Urothelium cell line (cell line): ENCODE results near the gene SCAPER.

ENCODE experiments used
- DNase-seq: peaks from one replicate; pipeline ENCODE4 v3.0.0; 2011; ENCODE audit warnings: low spot score, mixed read lengths
- FAIRE-seq: peaks from 2 replicates; lab custom pipeline; 2011; peaks lifted over from hg19 to GRCh38; lab: Jason Lieb, UNC

The SCAPER gene

DNA sequence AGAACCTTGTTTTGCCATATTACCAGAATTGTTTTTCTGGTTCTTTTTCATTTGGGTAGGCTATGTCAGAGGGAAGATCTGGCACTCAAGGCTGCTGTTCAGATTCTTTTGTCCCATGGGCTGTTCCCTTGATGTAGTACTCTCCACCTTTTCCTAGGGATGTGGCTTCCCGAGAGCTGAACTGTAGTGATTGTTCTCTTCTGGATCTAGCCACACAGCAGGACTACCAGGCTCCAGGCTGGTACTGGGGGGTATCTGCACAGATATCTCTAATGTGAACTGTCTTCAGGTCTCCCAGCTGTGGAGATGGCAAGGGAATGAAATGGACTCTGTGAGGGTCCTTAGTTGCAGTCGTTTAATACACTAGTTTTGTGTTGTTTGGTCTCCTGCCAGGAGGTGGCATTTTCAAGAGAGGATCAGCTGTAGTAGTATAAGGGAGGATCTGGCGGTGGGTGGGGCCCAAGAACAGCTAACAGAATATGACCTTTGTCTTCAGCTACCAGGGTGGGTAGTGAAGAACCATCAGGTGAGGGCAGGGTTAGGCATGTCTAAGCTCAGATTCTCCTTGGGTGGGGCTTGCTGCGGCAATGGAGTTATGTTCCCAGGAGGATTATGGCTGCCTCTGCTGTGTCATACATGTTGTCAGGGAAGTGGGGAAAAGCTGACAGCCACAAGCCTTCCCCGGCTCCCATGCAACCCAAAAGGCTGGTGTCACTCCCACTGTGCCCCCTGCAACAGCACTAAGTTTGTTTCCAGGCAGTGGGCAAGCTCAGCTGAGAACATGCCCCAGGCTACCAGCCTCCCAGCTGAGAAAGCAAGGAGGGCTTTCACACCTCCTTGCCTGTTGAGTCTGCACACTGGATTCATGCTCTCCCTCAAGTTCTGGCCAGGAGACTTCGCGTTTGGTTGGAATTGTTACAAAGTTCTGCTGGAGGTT, 316.1 kb downstream of the SCAPER start:
- FAIRE-seq, result no peak
- DNase-seq, result no peak

DNA sequence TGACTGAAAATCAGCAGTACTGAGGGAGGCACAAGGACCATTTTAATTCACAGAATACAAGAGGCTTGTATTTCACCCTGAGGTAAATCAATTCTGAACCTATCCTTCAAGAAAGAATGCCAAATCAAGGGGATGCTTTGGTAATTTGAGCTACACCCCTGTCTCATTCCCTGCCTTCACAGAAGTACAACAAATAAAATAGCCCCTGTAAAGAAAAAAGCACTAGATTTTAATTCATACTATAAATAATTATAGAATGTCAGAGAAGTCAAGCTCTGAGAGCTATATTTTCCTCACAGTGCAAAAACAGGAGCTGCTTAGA, 319.6 kb downstream of the SCAPER start:
- FAIRE-seq (no peak), DNase-seq (no peak)

DNA sequence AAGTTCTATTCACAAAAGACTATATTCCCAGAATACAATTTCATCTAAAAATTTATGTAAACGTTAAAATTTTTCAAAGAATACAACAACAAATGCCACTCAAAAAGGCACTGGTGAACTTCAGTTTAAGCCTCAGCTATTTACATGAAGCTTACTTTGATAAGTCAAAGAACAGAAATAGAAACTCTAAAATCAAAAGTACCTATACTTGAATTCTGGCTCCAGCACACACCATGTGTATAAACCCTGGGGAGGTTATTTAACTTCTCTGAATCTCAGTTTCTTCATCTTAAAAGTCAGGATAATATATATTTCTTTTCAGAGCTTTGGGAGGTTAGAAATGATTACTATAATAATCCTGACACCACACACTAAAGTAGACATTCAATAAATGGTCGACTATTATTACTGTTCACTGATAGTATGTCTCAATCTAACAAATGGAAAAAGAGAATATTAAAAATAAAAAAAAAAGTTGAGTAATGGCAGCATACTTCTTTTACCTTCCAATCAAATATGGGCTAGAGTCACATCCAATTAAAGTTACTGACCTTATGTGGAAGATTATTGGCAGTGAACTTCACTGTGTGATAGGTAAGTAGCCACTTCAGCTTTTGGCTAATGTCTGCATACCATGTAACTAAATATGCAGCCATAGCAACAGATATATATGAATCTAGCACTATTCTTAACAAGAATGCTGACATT, 320.1 kb downstream of the SCAPER start:
- FAIRE-seq, result no peak
- no peak for DNase-seq

DNA sequence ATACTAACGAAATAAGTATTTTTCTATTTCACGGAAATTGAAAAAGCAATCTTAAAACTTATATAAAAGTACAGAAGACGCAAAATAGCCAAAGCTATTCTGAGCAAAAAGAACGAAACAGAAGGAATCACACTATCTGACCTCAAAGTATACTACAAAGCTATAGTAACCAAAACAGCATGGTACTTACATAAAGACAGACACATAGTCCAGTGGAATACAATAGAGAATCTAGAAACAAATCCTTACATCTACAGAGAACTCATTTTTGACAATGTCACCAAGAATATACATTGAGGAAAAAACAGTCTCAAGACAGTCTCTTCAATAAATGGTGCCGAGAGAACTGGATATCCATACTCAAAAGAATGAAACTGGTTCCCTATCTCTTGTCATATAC, 322.6 kb downstream of the SCAPER start:
- DNase-seq, result no peak
- no peak for FAIRE-seq

DNA sequence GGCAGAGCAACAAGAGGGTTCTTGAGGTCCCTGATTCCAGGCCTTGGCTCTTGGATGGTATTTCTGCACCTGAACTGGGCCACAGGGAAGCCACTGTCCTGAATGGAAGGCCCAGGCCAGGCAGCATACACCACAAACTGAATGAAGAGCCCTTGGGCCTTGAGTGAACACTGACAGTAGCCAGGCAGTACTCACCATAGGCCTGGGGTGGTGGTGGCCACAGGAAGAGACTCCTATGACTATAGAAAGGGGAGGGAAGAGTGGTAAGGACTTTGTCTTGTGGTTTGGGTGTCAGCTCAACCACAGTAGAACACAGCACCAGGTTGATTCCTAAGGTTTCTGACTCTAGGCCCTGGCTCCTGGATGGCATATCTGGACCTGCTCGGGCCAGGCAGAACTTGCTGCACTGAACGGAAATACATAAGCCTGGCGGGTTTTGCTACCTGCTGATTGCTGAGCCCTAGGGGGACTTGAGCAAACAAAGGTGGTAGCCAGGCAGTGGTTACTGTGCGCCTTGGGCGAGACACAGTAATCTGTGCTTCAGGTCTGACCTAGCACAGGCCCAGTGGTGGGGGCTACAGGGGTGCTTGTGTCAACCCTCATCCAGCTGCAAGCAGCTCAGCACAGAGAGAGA, 327.1 kb downstream of the SCAPER start:
- FAIRE-seq (no peak), DNase-seq (no peak)

DNA sequence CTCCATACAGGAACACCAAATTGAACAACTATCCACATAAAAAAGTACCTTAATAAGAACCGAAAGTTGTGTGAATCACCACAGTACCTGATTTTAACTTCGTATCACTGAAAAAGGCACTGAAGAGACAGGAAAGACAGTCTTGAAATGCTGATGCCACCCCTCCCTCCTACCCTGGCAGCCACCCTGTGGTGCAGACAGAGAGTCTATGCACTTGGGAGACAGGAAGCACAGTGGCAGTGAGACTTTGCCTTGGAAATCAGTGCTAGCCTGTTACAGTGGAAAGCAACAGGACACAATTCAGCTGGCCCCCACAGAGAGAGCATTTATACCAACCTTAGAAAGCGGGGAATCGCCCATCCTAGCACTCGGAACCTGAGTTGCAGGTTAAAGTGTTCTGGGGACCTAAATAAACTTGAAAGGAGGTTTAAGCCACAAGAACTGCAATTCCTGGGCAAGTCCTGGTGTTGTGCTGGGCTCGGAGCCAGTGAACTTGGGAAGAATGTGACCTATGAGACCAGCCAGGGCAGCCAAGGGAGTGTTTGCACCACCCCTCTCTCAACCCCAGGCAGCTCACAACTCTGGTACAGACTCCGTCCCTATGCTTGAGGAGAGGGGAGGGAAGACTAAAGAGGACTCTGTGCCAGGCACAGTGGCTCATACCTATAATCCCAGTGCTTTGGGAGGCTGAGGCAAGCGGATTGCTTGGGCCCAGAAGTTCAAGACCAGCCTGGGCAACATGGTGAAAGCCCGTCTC, 328.4 kb downstream of the SCAPER start:
- DNase-seq, result peak; percentile 16
- FAIRE-seq, result no peak

DNA sequence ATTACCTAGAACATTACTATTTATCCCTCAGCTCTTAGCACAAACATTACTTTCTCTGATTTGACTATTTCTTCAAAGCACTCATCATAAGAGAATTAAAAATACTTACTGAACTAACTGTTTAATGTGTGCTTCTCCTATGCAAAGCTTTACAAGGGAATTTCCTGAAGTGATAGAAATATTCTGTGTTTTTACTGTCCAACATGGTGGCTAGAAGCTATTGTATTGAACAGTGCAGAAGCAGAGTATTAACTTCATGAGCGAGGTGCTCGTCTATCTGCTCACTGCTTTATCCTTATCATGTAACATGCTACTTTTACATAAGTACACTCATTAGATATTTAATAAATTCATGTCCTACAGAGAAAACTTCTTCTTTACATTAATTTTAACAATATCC, 329.5 kb downstream of the SCAPER start:
- DNase-seq (no peak), FAIRE-seq (no peak)

DNA sequence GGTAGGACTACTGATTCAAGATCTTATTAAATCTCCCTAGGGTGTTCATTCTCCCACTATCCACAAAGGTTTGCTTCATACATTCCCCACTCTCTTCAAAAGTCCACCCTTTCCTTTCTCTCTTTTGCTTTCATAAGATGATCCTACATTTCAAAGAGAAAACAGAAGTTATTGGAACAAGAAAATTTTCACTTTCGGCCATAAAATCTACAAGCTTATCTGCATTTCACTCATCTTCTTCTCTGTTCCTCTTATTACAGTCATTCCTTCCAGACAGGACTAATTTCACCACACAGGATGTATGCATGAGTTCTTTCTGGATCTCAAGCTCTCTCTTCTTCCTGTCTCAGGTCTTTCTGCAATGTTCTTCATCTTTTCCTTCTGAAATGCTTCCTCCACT, 329.9 kb downstream of the SCAPER start:
- no peak for FAIRE-seq
- no peak for DNase-seq

DNA sequence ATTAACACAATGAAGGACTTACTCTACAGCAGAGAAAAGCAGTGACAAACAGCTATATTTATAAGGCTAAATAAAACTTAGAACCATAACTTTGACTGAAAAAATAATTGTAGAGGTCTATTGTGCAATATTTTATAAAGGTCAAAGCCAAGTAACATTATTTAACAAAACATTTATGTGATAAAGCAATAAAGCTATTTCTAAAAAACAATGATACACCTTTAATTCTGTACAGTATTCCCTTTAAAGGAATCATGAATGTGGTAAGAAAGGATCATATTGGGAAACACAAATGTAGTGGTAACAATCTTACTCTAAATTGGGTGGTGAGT, 332.2 kb downstream of the SCAPER start:
- FAIRE-seq (no peak), DNase-seq (no peak)

DNA sequence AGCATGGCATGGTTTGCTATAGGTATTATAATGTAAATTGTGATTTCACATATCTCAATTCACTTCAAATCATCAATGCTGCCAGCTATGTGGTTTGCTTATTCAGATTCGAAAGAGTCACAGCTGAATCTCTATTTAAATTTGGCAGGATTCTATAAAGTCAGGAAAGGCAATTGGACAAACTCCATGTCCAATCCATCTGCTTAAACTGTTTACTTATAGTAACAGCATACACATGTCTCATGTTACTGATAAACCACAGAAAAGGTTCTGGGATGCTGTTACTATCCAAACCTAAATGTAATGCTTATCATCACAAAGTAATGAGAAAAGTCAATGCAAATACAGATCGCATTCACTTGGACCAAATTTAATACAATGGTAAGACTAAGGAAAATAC, 338.9 kb downstream of the SCAPER start:
- no peak for FAIRE-seq
- no peak for DNase-seq

DNA sequence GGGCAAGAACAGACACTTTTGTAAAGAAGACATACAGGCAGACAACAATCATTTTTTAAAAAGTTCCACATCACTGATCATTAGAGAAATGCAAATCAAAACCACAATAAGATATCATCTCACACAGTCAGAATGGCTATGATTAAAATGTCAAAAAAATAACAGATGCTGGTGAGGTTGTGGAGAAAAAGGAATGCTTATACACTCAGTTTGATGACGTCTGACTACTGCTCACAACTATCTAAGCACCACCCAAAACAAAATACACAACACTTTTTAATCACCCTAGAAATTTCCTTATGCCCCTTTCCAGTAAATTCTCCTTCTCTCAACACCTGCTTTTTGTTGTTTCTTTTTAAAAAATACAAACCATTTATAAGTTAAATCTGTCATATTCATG, 339.8 kb downstream of the SCAPER start:
- DNase-seq, result no peak
- FAIRE-seq, result no peak

DNA sequence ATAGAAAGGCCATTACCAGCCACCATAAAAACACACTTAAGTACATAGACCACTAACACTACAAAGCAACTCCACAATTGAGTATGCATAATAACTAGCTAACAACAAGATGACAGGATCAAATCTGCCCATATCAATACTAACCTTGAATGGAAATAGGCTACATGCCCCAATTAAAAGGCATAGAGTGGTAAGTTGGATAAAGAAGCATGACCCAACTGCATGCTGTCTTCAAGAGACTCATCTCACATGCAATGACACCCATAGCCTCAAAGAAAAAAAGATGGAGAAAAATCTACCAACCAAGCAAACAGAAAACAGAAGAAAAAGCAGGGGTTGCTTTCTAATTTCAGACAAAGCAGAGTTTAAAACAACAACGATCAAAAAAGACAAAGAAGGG, 349.9 kb downstream of the SCAPER start:
- FAIRE-seq, result no peak
- no peak for DNase-seq

DNA sequence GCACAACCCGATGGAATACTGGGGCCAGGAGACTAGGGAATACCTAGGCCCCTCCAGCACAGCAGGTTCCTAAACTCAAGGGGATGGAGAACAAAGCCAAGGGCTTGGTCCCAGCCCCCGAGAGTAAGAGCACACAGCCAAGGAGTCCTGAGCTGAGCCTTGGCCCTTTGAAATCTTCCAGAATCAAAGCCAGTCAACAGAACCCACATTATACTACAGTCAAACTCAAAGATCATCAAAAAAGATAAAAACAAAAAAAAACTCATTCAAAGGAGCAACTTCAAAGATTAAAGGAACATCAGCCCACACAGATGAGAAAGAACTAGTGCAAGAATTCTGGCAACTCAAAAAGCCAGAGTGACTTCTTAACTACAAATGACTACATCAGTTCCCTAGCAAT, 351.6 kb downstream of the SCAPER start:
- FAIRE-seq, result no peak
- no peak for DNase-seq

DNA sequence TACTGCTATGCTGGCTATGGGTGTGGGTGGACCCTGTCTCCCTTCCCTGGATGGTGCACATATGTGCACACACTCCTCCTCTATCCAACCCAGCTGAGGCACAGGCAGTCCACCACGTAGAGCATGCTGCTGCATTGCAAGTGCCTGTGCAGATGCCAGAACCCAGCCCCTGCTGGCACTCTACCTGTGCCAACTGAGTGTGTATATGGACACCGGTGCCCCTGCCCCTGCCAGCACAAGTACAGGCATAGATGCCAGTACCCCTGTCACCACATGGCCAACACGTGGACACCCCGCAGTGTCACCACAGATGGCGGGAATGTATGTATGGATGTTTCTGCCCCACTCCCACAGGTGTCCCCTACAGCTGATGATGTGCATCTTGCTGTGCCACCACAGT, 352.0 kb downstream of the SCAPER start:
- FAIRE-seq (no peak), DNase-seq (no peak)

DNA sequence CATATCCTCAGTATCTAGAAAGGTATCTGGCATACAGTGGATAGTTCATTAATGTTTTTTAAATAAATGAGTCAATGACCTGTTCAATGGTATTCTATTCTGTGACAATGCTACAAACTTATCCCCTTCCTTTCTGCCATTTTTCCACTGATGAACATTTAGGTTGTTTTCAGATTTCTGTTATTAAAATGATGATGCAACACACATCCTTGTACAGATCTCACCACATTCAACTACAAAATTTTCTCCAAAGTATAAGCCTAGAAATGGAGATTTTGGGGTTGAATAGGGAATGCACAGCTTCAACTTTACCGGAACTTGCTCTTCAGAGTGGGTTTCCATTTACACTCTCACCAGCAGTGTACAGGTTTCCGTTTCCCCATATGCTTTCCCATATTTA, 358.3 kb downstream of the SCAPER start:
- DNase-seq (no peak), FAIRE-seq (no peak)

DNA sequence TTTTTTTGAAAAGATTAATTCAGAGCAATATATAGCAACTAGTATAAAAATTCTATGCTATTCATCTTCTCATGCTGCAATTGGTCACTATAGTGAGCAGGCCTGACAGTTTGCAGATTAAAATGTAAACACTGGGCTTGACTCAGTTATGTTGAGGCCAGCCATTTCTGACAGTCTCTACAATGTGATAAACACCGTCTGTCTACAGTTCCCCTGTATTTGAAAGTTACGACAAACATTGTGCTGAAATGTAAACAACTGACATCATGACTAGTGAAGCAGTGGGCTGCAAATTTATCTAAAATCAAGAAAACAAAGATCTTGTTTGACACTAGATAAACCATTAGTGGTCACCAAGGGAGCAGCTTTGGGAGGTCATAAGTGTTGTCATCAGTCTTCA, 371.1 kb downstream of the SCAPER start:
- FAIRE-seq (no peak), DNase-seq (no peak)

DNA sequence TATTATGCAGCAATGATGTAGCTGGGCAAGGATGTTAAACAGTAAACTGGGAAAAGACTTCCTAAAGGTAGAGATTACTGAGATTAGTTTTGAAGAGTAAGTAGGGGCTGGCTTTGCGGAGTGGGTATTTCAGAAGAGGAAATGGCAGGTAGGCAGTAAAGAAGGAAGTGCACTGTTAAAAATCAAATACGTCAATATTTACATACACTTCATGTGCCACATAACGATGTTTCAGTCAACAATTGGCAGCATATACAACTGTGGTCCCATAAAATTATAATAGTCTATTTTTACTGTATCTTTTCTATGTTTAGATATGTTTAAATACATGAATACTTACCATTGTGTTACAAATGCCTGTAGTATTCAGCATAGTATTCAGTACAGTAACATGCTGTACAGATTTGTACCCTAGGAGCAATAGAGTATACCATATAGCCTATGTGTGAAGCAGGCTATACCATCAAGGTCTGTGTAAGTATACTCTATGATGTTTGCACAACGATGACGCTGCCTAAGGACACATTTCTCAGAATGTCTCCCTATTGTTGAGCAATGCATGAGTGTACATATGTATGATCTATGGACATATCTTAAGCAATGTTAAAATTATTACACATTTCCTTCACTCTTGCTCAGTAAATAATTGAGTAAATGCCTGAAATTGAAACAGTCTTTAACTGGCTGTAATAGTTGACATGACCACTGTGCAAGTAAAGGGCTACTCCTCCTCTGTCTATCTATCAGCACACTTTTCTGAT, 371.9 kb downstream of the SCAPER start:
- DNase-seq (no peak), FAIRE-seq (no peak)

DNA sequence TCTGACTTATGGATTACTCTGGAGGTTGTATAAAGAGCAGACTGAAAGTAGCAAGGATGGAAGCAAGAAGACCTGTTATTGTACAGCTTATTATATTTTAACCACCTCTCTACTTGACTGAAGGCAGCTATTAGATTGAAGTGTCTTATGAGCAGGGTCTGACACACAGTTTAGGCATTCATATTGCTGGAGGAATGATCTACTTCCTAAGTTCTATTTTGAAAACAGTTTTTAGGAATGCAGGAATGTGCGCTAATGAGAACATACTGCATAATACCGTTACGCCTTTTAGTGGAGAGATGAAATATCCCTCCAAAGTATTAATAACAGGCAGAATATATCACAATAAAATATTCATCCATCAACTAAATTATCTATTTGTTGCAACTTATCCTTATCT, 375.2 kb downstream of the SCAPER start:
- FAIRE-seq (no peak), DNase-seq (no peak)

DNA sequence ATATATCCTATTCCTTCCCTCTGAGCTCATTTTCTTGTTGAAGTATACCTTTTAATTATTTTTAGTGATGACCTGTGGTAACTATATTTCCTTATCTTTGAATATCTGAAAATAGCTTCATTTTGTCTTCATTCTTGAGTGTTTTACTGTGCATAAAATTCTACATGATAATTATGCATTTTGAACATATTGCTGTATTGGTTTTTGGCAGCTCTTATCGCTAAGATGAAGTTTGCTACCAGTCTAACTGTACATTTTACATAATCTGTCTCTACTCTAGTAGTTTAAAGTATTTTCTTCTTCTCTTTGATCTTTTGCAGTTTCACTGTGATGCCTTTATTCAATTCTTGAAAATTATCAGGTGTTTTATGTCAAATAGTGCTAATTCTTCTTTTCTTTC, 379.0 kb downstream of the SCAPER start:
- FAIRE-seq, result no peak
- DNase-seq, result no peak

DNA sequence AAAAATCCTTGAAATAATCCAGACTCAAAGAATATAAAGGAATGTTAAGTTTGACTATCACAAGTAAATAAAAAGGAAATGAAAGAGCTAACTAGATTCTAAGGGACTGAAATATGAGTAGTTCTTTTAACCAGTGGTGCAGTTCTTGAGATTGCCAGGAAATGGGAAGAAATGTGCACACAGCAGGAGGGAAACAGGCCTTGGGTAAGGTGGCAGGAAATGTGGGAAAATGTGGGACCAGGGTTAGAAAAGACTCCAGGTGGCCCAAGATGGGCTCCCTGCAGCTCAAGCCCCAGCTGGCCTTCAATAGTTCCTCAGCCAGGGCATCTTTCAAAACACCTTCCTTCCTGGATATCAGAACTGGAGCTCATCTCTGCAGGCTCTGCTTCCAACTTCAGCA, 387.2 kb downstream of the SCAPER start:
- FAIRE-seq (no peak), DNase-seq (no peak)

DNA sequence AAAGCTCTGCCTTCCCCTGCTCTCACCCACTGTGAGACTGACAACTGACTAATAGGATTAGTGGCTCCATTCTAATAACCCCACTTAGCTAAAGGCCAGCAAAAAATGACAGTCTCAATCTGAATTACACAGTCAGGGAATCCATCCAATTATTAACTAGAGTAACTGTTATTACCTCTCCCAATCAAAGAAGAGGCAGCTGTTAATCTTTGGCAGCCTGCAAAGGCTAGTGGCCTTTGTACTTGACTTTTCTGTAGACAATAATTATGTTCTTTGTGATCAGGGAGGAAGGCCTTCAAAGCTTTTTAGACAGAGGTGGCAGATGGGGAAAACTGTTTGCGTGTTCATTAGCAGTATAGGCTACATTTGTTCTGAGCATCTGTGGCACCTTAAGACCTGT, 390.9 kb downstream of the SCAPER start:
- DNase-seq, result no peak
- FAIRE-seq, result no peak
